ENCODE data around the gene SMPD3.

The SMPD3 gene

GRCh38 chr16:68389006-68389405, 59.3 kb downstream of the SMPD3 start:
- no peak for TF ChIP-seq SIN3A (IDR thresholded peaks at IDR 0.05; ENCODE audit: borderline replicate concordance, insufficient read depth, low read length)
- TF ChIP-seq POLR2AphosphoS5 (IDR thresholded peaks at IDR 0.05; ENCODE audit: low read depth, low read length), result no peak
- TF ChIP-seq TAF1 (IDR thresholded peaks at IDR 0.05; ENCODE audit: borderline replicate concordance, insufficient read depth, low read length), result no peak
- no peak for TF ChIP-seq FOXP2 (optimal IDR thresholded peaks at IDR 0.05; ENCODE audit: borderline replicate concordance, extremely low read depth, extremely low read length, insufficient read depth)
- no peak for TF ChIP-seq REST (IDR thresholded peaks at IDR 0.05; ENCODE audit: insufficient read depth in 1 of 2, low read depth in 2 of 2, low read length in 2 of 2)

GRCh38 chr16:68388124-68388523, 60.2 kb downstream of the SMPD3 start:
- TF ChIP-seq REST (IDR thresholded peaks at IDR 0.05; ENCODE audit: insufficient read depth in 1 of 2, low read depth in 2 of 2, low read length in 2 of 2) (no peak), TAF1 (IDR thresholded peaks at IDR 0.05; ENCODE audit: borderline replicate concordance, insufficient read depth, low read length) (no peak), FOXP2 (optimal IDR thresholded peaks at IDR 0.05; ENCODE audit: borderline replicate concordance, extremely low read depth, extremely low read length, insufficient read depth) (no peak), SIN3A (IDR thresholded peaks at IDR 0.05; ENCODE audit: borderline replicate concordance, insufficient read depth, low read length) (no peak), POLR2AphosphoS5 (IDR thresholded peaks at IDR 0.05; ENCODE audit: low read depth, low read length) (no peak)

- TF ChIP-seq SIN3A (IDR thresholded peaks at IDR 0.05; ENCODE audit: borderline replicate concordance, insufficient read depth, low read length) (no peak), TAF1 (IDR thresholded peaks at IDR 0.05; ENCODE audit: borderline replicate concordance, insufficient read depth, low read length) (no peak), REST (IDR thresholded peaks at IDR 0.05; ENCODE audit: insufficient read depth in 1 of 2, low read depth in 2 of 2, low read length in 2 of 2) (no peak), FOXP2 (optimal IDR thresholded peaks at IDR 0.05; ENCODE audit: borderline replicate concordance, extremely low read depth, extremely low read length, insufficient read depth) (no peak), POLR2AphosphoS5 (IDR thresholded peaks at IDR 0.05; ENCODE audit: low read depth, low read length) (no peak)
Measured at GRCh38 chr16:68387301-68387700, 61.0 kb downstream of the SMPD3 start.

GRCh38 chr16:68386628-68387027, 61.7 kb downstream of the SMPD3 start:
- no peak for TF ChIP-seq POLR2AphosphoS5 (IDR thresholded peaks at IDR 0.05; ENCODE audit: low read depth, low read length)

GRCh38 chr16:68385371-68385770, 62.9 kb downstream of the SMPD3 start:
- no peak for TF ChIP-seq POLR2AphosphoS5 (IDR thresholded peaks at IDR 0.05; ENCODE audit: low read depth, low read length)
- TF ChIP-seq FOXP2 (optimal IDR thresholded peaks at IDR 0.05; ENCODE audit: borderline replicate concordance, extremely low read depth, extremely low read length, insufficient read depth), result no peak
- TF ChIP-seq REST (IDR thresholded peaks at IDR 0.05; ENCODE audit: insufficient read depth in 1 of 2, low read depth in 2 of 2, low read length in 2 of 2), result no peak
- no peak for TF ChIP-seq TAF1 (IDR thresholded peaks at IDR 0.05; ENCODE audit: borderline replicate concordance, insufficient read depth, low read length)
- no peak for TF ChIP-seq SIN3A (IDR thresholded peaks at IDR 0.05; ENCODE audit: borderline replicate concordance, insufficient read depth, low read length)
